Motor neuron (in vitro differentiated cells): ENCODE data around the gene RPTOR. TPM values are rescaled to one million over a fixed set of nuclear protein-coding genes. Genes with fewer than 3 reads are reported as not detected.
A peak's percentile ranks its signal among the peaks of the same experiment; 100 is the strongest.

Experiments
- ATAC-seq, 8 experiments: fragments of 200-7000 bp; cut with Tn5 transposase; replicated peaks in 6 of 8; 2 replicates each; pipeline ENCODE4 v1.8.0; 2021; ENCODE audit warnings: mild to moderate bottlenecking in 8 of 8, moderate library complexity in 8 of 8
- H3K27ac ChIP-seq, 2 donors: fragments of 250-450 bp; sonication (Bioruptor Pico); 2 replicates each; pipeline ENCODE4 v1.9.0; 2021; ENCODE audit warnings: antibody characterized with exemption in 2 of 2, mild to moderate bottlenecking in 2 of 2, moderate library complexity in 1 of 2
- H3K4me1 ChIP-seq, 2 donors: fragments of 250-450 bp; sonication (Bioruptor Pico); replicated peaks in 1 of 2; 2 replicates each; pipeline ENCODE4 v1.6.1; 2021; ENCODE audit warnings: antibody characterized with exemption in 2 of 2, mild to moderate bottlenecking in 2 of 2, moderate library complexity in 1 of 2
- H3K4me3 ChIP-seq, 5 donors: fragments of 250-450 bp; sonication (Bioruptor Pico); 2 replicates each; pipeline ENCODE4 v1.9.0; 2021; ENCODE audit warnings: antibody characterized with exemption in 5 of 5, mild to moderate bottlenecking in 5 of 5, moderate library complexity in 4 of 5
- WGBS, 10 experiments: fragments of 450-650 bp; shearing (Covaris generic); methylation state at CpG; one replicate each; pipeline ENCODE4 v1.0.0; 2022; 5-methylcytosine and 5-hydroxymethylcytosine counted together
- in situ Hi-C, 9 experiments: fragments of 400-800 bp; cut with MboI; loops; one replicate each; pipeline ENCODE4 v1.15.0; 2021; ENCODE audit warnings: low sequenced_read_pairs in 9 of 9, low pct_unique_long_range_greater_than_20kb in 2 of 9; ENCODE audit not compliant: unreplicated experiment in 9 of 9
- total RNA-seq, 8 experiments: library from RNA; unstranded; fragments of 300-600 nt; gene quantifications; 2 replicates each; pipeline versions ENCODE4 v1.2.3 to v1.2.4, GENCODE V29; 2022

Gene RPTOR
- total RNA-seq, 8 experiments from 2014 or later, result 15.6 to 53.3 (median 19.2) TPM

DNA sequence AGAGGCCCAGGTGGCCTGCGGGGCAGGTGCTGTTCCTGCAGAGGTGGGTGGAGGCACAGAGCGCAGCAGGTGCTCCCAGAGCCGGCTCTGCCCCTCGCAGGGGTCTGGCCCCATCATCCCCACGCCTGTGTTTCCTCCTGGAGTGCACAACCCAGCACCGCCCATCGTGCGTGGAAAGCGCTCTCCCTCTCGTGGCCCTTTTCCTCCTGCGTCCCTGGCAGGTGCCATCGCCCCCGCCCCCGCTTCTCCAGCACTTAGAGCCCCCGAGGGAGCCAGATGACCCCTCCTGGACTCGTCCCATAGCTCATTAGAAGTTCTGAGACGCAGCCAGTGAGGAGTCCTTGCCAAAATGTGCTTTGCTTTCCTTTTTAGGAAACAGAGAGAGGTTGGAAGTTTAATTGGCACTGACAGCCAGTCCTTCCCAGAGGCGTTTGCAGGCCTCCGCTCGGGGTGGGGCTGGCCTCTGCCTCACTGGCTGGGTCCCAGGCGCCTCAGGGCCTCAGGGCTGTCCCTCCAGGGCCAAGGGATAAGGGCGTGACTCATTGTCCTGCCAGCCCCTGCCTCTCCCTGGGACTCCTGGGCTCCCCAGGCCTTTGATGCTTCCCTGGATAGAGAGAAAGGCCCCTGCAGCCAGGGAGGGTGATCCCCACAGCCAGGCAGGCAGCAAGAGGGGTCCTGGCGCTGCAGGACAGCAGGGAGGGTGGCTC lies 414.8 kb downstream of the RPTOR start:
- ATAC-seq, result peak in 3 of 8 experiments; percentile 61 to 90 (median 87)
- Histone ChIP-seq H3K4me3 (no peak overlapping the region), H3K4me1 (peaks cover 0 to 17% of the 10 kb centered on the region in 2 donors), H3K27ac (no peak overlapping the region)
- in situ Hi-C loops, result no loop called here
- 80% methylated on average over 4 of the region's 23 CpGs; no CpG with 5 or more reads in 9 of the 10 experiments for WGBS, 10 experiments

DNA sequence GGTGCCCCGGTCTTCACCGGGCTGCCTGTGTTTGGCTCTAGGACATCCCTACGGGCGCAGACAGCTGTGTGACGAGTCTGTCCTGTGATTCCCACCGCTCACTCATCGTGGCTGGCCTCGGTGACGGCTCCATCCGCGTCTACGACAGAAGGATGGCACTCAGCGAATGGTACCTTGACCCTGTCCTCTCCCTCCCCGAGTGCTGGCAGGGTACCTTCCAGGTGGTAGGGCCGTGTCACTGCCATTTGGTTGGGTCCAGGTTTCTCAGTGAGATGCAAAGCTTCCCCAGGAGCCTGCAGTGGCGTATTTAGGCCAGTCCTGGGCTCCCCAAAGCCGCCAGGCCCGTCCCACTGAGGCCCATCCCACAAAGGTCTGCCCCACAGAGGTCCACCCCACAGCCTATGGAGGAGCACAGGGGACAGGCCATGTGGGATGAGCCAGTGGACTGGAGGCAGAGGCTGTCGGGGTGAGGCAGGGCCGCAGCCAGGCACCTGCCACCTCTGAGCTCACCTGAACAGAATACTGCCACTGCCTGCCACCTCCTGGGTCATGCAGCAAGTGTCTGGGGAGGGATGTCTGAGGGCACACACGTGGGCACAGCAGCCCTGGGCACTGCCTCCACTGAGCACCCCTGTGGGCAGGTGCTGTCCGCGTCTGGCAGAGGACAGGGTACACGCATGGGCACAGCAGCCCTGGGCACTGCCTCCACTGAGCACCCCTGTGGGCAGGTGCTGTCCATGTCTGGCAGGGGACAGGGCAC lies 415.6 kb downstream of the RPTOR start:
- Histone ChIP-seq H3K4me1 (peaks cover 0 to 17% of the 10 kb centered on the region in 2 donors), H3K27ac (no peak overlapping the region), H3K4me3 (no peak overlapping the region)
- ATAC-seq, result no peak
- 94 to 100% methylated on average over 3 to 5 of the region's 24 CpGs; no CpG with 5 or more reads in 8 of the 10 experiments for WGBS, 10 experiments
- in situ Hi-C loops, result no loop called here

DNA sequence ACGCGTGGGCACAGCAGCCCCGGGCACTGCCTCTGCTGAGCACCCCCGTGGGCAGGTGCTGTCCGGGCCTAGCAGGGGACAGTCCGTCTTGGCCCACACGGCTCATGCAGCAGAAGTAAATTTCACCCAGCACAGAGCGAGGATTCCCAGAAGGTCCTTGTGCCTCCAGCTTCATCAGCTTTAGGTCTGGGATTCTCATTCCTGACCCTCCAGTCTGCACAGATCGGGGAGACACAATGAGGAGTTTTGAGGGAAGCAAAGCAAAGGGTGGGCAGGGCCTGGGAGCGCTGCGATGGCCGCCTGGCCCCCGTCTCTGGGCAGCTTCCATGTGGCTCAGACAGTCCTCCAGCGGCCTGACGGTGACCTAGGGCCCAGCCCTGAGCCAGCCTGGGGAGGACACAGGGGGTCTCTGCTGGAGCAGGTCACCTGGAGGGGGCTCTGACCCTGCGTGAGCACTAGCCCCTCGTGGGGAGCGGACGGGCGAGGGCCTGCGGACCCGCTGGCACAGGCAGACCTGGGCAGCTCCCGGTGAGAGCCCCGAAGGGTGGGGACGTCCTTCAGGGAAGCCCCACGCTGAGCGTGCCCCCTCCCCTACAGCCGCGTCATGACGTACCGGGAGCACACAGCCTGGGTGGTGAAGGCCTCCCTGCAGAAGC lies 416.3 kb downstream of the RPTOR start:
- no peak overlapping the region for H3K27ac ChIP-seq
- WGBS, 10 experiments, result 70 to 100% (median 86%) methylated on average over 2 to 9 of the region's 31 CpGs; no CpG with 5 or more reads in 5 of the 10 experiments
- no peak for ATAC-seq
- no peak overlapping the region for H3K4me3 ChIP-seq
- in situ Hi-C loops, result no loop called here
- H3K4me1 ChIP-seq, result peaks cover 0 to 17% of the 10 kb centered on the region in 2 donors

GRCh38 chr17:80961541-80962330 lies 417.1 kb downstream of the RPTOR start:
- WGBS, 10 experiments, result 0 to 100% (median 75%) methylated on average over 1 to 13 of the region's 21 CpGs; no CpG with 5 or more reads in 1 of the 10 experiments
- Histone ChIP-seq H3K4me3 (no peak overlapping the region), H3K27ac (peak overlapping the region in 1 of 2 donors; percentile 58), H3K4me1 (peaks cover 0 to 17% of the 10 kb centered on the region in 2 donors)
- in situ Hi-C loops, result no loop called here
- peak in 2 of 8 experiments; percentile 8 to 42 for ATAC-seq

DNA sequence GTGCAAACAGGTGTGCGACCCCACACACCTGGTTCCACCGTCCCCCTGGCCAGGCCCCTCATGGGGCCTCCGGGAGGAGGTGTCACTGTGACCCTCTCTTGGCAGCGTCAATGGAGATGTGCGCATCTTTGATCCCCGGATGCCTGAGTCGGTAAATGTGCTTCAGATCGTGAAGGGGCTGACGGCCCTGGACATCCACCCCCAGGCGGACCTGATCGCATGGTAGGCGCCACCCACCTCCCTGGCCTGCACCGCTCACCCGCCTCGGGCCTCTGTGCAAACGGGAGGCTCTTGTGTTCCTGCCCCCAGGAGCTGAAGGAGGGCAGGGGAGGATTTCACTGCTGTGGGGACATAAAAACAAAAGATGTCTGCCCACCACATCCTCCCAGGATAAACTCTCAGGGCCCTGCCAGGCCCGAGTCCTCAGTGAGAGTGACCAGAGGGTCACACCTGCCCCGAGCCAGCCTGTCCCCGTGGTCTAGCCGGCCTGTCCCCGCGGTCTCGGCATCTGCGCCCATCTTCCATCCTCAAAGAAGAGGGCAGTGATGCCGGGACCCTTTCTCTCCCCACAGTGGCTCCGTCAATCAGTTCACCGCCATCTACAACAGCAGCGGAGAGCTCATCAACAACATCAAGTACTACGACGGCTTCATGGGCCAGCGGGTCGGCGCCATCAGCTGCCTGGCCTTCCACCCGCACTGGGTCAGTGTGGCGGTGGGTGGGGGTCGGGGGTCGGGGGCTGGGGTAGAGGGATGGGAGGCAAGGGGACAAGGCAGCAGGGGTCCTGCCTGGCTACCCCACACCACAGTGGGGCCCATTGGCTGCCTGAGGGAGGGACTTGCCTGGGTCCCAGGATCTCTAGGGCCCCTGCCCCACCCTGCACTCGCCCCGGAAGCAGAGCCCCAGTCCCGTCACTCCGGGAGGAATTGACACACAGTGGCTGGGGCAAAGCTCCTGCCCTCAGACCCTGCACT lies 418.0 kb downstream of the RPTOR start:
- in situ Hi-C loops, result no loop called here
- WGBS, 10 experiments, result 71 to 97% (median 82%) methylated on average over 1 to 12 of the region's 41 CpGs; no CpG with 5 or more reads in 5 of the 10 experiments
- H3K27ac ChIP-seq, result peak overlapping the region in 1 of 2 donors; percentile 58
- peak in 1 of 8 experiments; percentile 1 for ATAC-seq
- H3K4me3 ChIP-seq, result no peak overlapping the region
- H3K4me1 ChIP-seq, result peaks cover 0 to 17% of the 10 kb centered on the region in 2 donors

- no peak overlapping the region for H3K4me3 ChIP-seq
- H3K27ac ChIP-seq, result no peak overlapping the region
- WGBS, 10 experiments, result 64 to 100% (median 73%) methylated on average over 1 to 12 of the region's 49 CpGs; no CpG with 5 or more reads in 7 of the 10 experiments
- in situ Hi-C loops, result no loop called here
- H3K4me1 ChIP-seq, result peaks cover 8 to 17% of the 10 kb centered on the region in 2 donors
- ATAC-seq, result no peak
These were observed 419.3 kb downstream of the RPTOR start for GRCh38 chr17:80963812-80964543.

- in situ Hi-C loops, result no loop called here
- 65 to 100% (median 80%) methylated on average over 1 to 7 of the region's 14 CpGs; no CpG with 5 or more reads in 5 of the 10 experiments for WGBS, 10 experiments
- no peak for ATAC-seq
- no peak overlapping the region for H3K4me3 ChIP-seq
- H3K4me1 ChIP-seq, result peaks cover 11 to 22% of the 10 kb centered on the region in 2 donors
- H3K27ac ChIP-seq, result no peak overlapping the region
These were observed 419.9 kb downstream of the RPTOR start for GRCh38 chr17:80964544-80964856.

- in situ Hi-C loops, result no loop called here
- peak in 2 of 8 experiments; percentile 2 to 54 for ATAC-seq
- 20 to 95% (median 80%) methylated on average over 1 to 4 of the region's 36 CpGs; no CpG with 5 or more reads in 5 of the 10 experiments for WGBS, 10 experiments
- no peak overlapping the region for H3K4me3 ChIP-seq
- H3K27ac ChIP-seq, result no peak overlapping the region
- peaks cover 15 to 27% of the 10 kb centered on the region in 2 donors for H3K4me1 ChIP-seq
These were observed 420.4 kb downstream of the RPTOR start for GRCh38 chr17:80964859-80965580.

DNA sequence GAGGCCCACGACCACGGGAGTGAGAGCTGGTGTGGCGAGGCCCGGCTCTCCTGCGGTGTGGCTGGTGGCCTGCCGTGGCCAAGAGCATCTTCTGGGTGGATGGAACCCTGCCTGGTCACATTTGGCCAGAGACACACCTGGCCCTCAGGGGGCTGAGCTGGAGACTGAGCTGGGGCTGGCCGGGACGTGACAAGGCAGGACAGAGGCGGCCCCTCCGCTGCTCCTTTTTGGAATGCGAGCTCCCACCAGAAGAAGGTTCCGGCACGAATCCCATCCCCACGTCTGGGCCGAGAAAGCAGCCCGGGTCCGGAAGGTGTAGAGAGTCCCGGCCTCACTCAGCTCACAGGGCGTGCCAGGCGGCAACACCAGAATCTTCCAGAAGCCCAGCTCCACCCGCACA lies 421.0 kb downstream of the RPTOR start:
- in situ Hi-C loops, result no loop called here
- peaks cover 21 to 33% of the 10 kb centered on the region in 2 donors for H3K4me1 ChIP-seq
- H3K4me3 ChIP-seq, result no peak overlapping the region
- ATAC-seq, result no peak
- WGBS, 10 experiments, result 92 to 100% methylated on average over 1 to 4 of the region's 21 CpGs; no CpG with 5 or more reads in 8 of the 10 experiments
- H3K27ac ChIP-seq, result no peak overlapping the region

DNA sequence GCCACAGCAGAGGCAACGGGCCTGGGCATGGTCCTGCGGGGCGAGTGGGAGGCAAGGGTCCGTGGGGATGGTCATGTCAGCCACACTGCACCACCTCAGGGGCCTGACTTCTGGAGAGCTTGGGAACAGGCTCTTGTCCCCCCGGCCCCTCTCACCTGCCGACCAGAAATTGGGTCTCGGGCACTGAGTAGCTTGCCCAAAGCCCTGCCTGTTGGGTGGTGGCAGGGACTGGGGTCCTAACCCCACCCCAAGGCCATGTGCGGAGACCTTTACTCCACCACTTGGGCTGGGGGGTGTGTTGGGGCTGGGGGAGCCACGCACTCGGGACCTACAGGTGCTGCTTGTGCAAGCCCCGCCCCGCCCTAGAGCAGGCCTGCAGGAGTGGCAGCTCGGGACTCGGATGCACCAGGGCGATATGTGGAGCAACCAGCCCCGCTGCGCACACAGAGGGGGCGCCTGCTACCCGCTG lies 422.8 kb downstream of the RPTOR start:
- Histone ChIP-seq H3K4me1 (peaks cover 28 to 32% of the 10 kb centered on the region in 2 donors), H3K4me3 (no peak overlapping the region), H3K27ac (no peak overlapping the region)
- in situ Hi-C loops, result no loop called here
- WGBS, 10 experiments, result 60 to 100% (median 80%) methylated on average over 1 to 2 of the region's 19 CpGs; no CpG with 5 or more reads in 6 of the 10 experiments
- ATAC-seq, result no peak
